Non-pigmented ciliary epithelial cell (primary cell): Measurements from ENCODE around the gene LDLRAP1.

Experiments used
- DNase-seq: peaks from one replicate; pipeline ENCODE4 v3.0.0-alpha.2; 2010; ENCODE audit warnings: low read depth

LDLRAP1 gene

DNA sequence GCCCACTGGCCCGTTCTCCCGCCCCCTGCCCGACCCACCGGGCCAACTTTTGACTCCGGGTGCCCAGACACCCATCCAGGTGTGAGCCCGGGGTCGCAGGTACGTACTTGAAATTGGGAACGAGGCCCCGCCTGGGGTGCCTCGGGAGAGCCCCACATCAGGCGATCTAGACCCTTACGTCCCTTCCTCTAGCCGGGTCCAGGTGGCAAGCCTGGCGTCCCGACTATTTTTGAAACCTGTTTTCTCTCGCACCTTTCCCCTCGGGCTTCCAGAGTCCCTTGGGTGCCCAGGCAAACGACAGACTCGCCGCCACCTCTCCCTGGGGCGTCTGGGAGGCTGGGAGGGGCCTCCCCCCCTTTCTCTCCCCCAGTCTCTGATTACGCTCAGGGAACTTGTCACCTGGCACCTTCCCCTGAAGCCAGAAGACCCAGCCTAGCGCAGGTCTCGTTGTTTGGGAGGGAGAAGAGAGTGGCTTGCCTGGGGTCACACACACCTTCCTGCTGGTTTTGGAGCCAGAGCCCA, 898 bp downstream of the LDLRAP1 start:
- DNase-seq = no peak

- no peak for DNase-seq
These were observed 1.4 kb downstream of the LDLRAP1 start for GRCh38 chr1:25544819-25545218.

- DNase-seq = no peak
These were observed 2.4 kb downstream of the LDLRAP1 start for GRCh38 chr1:25545767-25546166.

DNA sequence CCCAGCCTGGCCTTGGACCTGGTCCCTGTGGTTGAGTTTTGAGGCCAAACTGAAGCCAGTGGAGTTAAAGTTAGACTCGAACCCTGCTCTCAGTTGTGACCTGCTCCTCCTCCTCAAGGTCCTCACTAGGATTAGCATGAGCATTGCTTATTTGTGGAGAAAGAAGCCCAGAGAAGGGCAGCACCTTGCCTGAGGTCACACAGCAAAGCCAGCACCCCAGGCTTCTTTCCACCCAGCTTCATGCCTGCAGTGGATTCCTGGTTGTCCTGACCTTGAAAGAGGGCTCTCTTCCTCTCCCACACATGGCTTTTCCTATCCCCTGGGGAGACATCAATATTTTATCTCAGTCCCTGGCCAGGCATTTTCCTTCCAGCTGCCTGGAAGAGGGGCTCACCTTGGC, 2.8 kb downstream of the LDLRAP1 start:
- DNase-seq = no peak

GRCh38 chr1:25548601-25549000, 5.2 kb downstream of the LDLRAP1 start:
- no peak for DNase-seq

GRCh38 chr1:25549273-25550154, 6.1 kb downstream of the LDLRAP1 start:
- DNase-seq = no peak

- DNase-seq = no peak
These were observed 6.7 kb downstream of the LDLRAP1 start for GRCh38 chr1:25550155-25550506.

DNA sequence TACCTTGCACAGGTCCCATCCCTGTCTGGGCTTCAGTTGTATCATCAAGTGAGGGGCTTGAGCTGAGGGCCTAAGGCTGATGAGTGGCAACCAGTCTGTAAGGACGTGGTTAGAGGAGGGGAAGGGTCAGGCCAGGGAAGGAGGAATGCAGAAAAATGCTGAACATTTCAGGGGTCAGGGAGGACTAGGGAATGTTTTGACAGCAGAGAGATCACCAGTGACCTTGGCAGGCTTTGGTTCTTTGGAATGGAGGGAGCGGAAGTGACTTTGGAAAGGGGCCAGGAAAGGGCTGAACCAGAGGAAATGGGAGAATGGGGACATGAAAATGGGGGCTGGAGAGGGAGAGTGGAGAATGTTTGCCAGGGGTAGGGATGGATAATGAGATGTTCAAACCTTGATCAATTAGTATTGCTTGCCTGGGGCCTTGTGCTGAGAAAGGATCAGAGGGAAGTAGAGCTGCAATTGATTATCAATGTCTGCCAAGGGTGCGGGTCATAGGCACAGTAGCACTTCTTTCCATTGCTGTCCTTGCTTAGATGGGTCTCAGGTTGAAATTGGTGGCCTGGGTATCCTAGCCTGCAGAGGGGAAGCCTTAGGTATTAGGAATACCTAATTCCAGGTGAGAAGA, 7.4 kb downstream of the LDLRAP1 start:
- DNase-seq = no peak

DNA sequence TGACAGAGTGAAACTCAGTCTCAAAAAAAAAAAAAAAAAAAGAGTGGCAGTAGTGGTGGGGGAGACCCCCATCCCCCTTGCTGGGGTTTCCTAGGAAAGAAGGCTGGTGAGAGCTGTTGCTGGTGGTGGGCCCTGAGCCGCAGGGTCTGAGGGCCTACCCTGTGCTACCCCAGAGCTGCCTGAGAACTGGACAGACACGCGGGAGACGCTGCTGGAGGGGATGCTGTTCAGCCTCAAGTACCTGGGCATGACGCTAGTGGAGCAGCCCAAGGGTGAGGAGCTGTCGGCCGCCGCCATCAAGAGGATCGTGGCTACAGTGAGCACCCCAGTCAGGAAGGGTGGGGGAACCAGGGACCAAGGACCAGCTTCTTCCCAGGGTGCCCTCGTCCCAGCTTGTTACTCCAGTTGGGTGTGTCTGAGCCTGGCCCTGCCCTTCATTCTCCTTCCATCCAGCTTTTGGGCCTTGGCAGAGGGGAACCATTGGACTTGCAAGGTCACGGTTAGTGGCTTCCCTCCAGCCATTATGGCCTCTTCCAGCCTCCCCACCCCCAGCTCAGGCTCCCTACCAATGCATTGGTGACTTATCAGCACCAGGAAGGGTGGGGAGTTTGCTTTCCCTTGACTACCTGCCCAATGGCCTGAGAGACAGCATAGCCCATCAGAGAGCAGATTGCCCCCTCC, 10.5 kb downstream of the LDLRAP1 start:
- no peak for DNase-seq

DNA sequence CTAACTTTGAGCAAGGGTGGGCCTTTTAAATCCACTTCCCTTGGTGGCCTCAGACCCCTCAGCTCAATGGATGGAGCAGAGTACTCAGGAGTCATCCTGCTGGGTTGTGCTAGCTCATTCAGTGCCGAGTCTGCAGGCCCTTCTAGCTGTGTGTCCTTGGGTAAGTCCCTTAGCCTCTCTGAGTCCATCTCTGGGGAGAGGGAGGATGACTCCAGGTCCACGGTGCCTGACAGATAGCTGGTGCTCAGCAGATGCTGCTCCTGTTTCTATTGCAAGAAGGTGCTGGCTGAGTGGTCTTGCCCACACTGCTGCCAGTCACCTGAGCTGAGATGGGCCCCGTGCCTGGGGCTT, 11.0 kb downstream of the LDLRAP1 start:
- no peak for DNase-seq

DNA sequence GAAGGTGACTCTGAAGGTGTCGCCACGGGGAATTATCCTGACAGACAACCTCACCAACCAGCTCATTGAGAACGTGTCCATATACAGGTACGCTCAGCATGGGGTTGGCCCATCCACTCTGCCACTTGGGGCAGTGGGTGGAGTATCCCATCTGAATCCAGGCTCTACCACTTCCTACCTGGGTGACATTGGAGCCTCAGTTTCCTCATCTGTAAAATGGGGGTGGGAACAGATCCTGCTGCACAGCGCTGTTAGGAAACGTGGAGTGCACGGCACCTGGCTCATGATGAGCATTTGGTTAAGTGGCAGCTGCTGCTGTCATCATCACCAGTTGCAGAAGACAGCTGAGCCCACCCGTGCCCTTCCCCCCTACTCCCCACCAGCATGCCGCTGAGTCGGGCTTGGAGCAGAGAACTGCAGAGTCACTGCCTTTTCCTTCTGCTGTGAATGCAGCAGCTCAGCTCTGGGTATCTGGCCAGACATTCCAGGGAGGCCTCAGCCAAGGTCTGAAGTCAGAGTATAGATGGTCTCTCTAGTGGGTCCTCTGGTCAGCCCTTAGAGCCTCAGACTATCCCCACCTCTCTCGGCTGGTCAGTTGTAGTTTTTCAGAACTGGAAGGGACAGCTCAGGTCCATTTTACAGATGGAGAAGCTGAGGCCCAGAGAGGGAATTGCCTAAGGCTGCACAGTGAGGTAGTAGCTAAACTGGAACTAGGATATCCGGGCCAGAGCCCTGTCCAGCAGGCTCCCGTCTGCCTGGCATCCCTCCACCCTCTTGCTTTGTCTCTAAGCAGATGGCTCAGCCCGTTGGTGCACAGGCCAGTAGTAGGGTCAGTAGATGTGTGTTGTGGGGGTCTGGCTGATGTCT, 11.7 kb downstream of the LDLRAP1 start:
- DNase-seq = no peak

- no peak for DNase-seq
These were observed 12.3 kb downstream of the LDLRAP1 start for GRCh38 chr1:25555753-25556092.

GRCh38 chr1:25556132-25556670, 12.8 kb downstream of the LDLRAP1 start:
- no peak for DNase-seq

- DNase-seq = no peak
These were observed 13.5 kb downstream of the LDLRAP1 start for GRCh38 chr1:25556791-25557476.

- no peak for DNase-seq
These were observed 14.1 kb downstream of the LDLRAP1 start for GRCh38 chr1:25557543-25557942.

GRCh38 chr1:25559031-25559430, 15.6 kb downstream of the LDLRAP1 start:
- no peak for DNase-seq

DNA sequence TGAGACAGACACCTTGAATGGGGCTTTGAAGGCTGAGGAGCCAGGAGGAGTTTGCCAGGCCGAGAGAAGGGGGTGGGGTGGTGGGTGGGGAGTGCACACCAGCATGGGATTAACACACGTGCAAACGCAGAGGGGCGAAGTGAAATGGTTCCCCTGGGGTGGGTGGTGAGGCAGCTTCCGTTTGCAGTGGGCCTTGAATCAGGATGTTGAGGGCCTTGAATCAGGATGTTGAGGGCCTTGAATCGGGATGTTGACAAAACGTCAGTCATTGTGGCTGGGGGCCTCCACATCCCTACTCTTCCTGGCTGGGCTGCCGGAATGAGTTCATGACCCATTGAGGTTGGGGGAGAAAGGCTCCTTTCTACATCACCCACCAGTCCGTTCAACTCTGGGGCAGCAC, 16.6 kb downstream of the LDLRAP1 start:
- DNase-seq = no peak

DNA sequence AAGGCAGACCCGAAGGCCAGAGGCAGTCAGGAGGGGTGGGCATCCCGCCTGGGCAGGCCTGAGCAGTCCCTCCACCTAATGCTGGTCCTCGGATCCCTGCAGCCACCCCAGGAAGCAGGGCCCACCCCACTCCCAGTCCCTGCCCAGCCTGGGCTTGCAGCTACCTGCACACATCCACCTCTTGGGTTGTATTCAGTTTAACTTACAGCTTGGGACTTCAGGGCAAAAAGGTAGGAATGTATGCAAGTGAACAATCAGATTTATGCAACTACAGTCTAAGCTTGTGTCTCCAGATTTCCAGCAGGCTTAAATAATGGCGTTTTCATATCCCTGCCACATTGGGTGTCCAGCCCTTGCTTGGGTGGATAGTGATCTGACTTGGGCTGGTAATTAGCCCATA, 17.4 kb downstream of the LDLRAP1 start:
- no peak for DNase-seq

- DNase-seq = no peak
These were observed 18.2 kb downstream of the LDLRAP1 start for GRCh38 chr1:25561421-25562100.

DNA sequence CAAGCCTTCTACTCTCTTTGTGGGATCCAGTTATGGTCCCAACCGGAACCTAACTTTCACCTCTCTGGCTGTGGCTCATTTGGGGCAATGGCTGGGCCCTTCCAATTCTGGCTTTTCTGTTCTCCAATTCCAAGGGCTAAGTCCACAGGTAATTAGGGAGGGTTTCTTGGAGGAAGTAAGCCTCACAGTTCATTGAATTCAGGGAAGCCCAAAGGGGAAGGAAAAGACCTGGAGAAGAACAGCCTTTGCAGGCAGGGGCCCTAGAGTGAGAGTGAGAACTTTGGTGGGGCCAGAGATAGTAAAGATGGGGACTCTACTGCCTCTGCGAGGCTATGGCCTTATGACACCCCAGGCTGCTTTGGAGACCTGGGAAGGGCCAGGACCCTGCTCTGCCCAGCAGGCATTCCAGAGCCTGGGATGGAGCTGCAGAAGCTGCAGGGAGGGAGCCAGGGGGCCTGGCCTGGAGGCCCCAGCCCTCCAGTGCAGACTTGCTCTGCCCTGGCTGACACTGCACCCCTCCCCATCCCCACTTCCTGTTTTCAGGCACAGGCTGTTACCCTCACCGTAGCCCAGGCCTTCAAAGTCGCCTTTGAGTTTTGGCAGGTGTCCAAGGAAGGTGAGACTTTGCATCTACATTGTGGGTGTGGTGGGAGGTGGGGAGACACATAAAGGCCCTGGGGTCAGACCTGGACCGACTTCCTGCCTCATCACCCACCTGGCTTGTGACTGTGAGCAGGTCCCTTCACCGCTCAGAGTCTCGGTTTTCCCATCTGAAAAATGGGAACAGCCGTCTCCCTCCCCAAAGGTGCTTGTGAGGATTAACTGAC, 18.9 kb downstream of the LDLRAP1 start:
- no peak for DNase-seq
